ENCODE data around the gene ARPC2. TPM values are rescaled to one million over a fixed set of nuclear protein-coding genes. Genes with fewer than 3 reads are reported as not detected.

Gene ARPC2
- total and polyA plus RNA-seq, 4 donors: 58.1 to 83.6 (median 73.7) TPM

GRCh38 chr2:218275371-218276072 lies 58.5 kb downstream of the ARPC2 start (continued):
- TF ChIP-seq REST (IDR thresholded peaks at IDR 0.05): no peak
- TF ChIP-seq FOXA2 (IDR thresholded peaks at IDR 0.05): no peak
- TF ChIP-seq SP1 (IDR thresholded peaks at IDR 0.05): no peak
- no peak for TF ChIP-seq RAD21 (IDR thresholded peaks at IDR 0.05)
- TF ChIP-seq RXRA (IDR thresholded peaks at IDR 0.05): no peak
- TF ChIP-seq HNF4A (conservative IDR thresholded peaks at IDR 0.05): no peak
- TF ChIP-seq HNF4G (IDR thresholded peaks at IDR 0.05): no peak
- no peak for TF ChIP-seq FOXA1 (IDR thresholded peaks at IDR 0.05)
- TF ChIP-seq YY1 (IDR thresholded peaks at IDR 0.05): no peak
- no peak for TF ChIP-seq JUND (IDR thresholded peaks at IDR 0.05)

- 89% methylated on average over 12 of the region's 12 CpGs for WGBS
- no peak overlapping the region for H3K9ac ChIP-seq (ENCODE audit: low read depth in 1 of 2, low read length in 2 of 2)
- H3K27ac ChIP-seq (ENCODE audit: low read depth in 1 of 2, low read length in 2 of 2): no peak overlapping the region
- peaks cover 28 to 66% (median 60%) of the 10 kb centered on the region in 4 donors for H3K36me3 ChIP-seq (ENCODE audit: control insufficient read depth in 4 of 4, insufficient read depth in 3 of 4, low read depth in 1 of 4, low read length in 3 of 4)
- H3K4me3 ChIP-seq (ENCODE audit: low read depth in 1 of 3, low read length in 3 of 3): no peak overlapping the region
- H3K4me1 ChIP-seq (ENCODE audit: control insufficient read depth in 4 of 4, insufficient read depth in 4 of 4, low read length in 3 of 4): peaks cover 0 to 20% (median 12%) of the 10 kb centered on the region in 4 donors
- H3K9me3 ChIP-seq (ENCODE audit: control insufficient read depth in 4 of 4, low read length in 3 of 4): no peaks in the 10 kb centered on the region
- TF ChIP-seq CTCF (IDR thresholded peaks at IDR 0.05; ENCODE audit: low read depth, low read length, missing input control) (no peak), FOXA2 (IDR thresholded peaks at IDR 0.05) (no peak), JUND (IDR thresholded peaks at IDR 0.05) (no peak), YY1 (IDR thresholded peaks at IDR 0.05) (no peak), ZBTB33 (IDR thresholded peaks at IDR 0.05) (no peak), HNF4A (conservative IDR thresholded peaks at IDR 0.05) (no peak), SP1 (IDR thresholded peaks at IDR 0.05) (no peak), HNF4G (IDR thresholded peaks at IDR 0.05) (no peak), ATF3 (IDR thresholded peaks at IDR 0.05) (no peak), FOXA1 (IDR thresholded peaks at IDR 0.05) (no peak), MAX (IDR thresholded peaks at IDR 0.05) (no peak), EGR1 (IDR thresholded peaks at IDR 0.05; ENCODE audit: low read depth in 2 of 2) (no peak), NR2F2 (IDR thresholded peaks at IDR 0.05) (no peak)
- no peaks in the 10 kb centered on the region for H3K27me3 ChIP-seq (ENCODE audit: control insufficient read depth in 4 of 4, insufficient read depth in 4 of 4, low read length in 3 of 4)
- no peak for DNase-seq (ENCODE audit: low spot score)
Measured at GRCh38 chr2:218276986-218277755, 60.2 kb downstream of the ARPC2 start.
